Immature natural killer cell (primary cell): ENCODE results near the gene ABCC1. TPM values are rescaled to one million over a fixed set of nuclear protein-coding genes. Genes with fewer than 3 reads are reported as not detected.
"Not testable (repeated sequence)": the region's sequence is repeated elsewhere in the genome, so short reads cannot be mapped to it uniquely, and the experiment has no call there.

Experiments used
- DNase-seq, 3 donors: peaks; one replicate each; pipeline ENCODE4 v3.0.0; 2022; ENCODE audit warnings: mixed read lengths in 1 of 3
- H3K27ac Mint-ChIP-seq, 6 donors: one replicate each; pipeline ENCODE4 v1.8.0; 2020; ENCODE audit warnings: mixed read lengths in 6 of 6, mild to moderate bottlenecking in 5 of 6, inconsistent platforms in 4 of 6, moderate library complexity in 3 of 6
- H3K27me3 Mint-ChIP-seq, 3 donors: one replicate each; pipeline ENCODE4 v1.8.0; 2020 to 2021; ENCODE audit warnings: low read depth in 3 of 3, mild to moderate bottlenecking in 3 of 3, mixed read lengths in 3 of 3, moderate library complexity in 3 of 3, inconsistent platforms in 1 of 3
- H3K36me3 Mint-ChIP-seq, 3 donors: one replicate each; pipeline ENCODE4 v1.8.0; 2020; ENCODE audit warnings: mixed read lengths in 3 of 3, inconsistent platforms in 2 of 3, mild to moderate bottlenecking in 2 of 3
- H3K4me1 Mint-ChIP-seq, 2 donors: one replicate each; pipeline ENCODE4 v1.8.0; 2020; ENCODE audit warnings: inconsistent platforms in 2 of 2, mild to moderate bottlenecking in 2 of 2, mixed read lengths in 2 of 2, moderate library complexity in 1 of 2
- H3K4me3 Mint-ChIP-seq, 5 donors: one replicate each; pipeline ENCODE4 v1.8.0; 2020; ENCODE audit warnings: mild to moderate bottlenecking in 5 of 5, mixed read lengths in 5 of 5, inconsistent platforms in 3 of 5, moderate library complexity in 3 of 5
- H3K9me3 Mint-ChIP-seq, 6 donors: one replicate each; pipeline ENCODE4 v1.8.0; 2020; ENCODE audit warnings: mild to moderate bottlenecking in 6 of 6, mixed read lengths in 6 of 6, inconsistent platforms in 4 of 6, moderate library complexity in 3 of 6
- polyA plus RNA-seq, 3 donors: library from polyadenylated mRNA; unstranded; fragments of 300-500 nt; fragmentation: Illumina TruSeq; gene quantifications; one replicate each; pipeline ENCODE4 v1.2.3, GENCODE V29; 2021

Gene ABCC1
- polyA plus RNA-seq, 3 donors from 2014 or later: 2.3 to 3.6 (median 2.3) TPM

GRCh38 chr16:16153000-16153399, 203.6 kb downstream of the ABCC1 start:
- not testable (repeated sequence) for H3K27me3 Mint-ChIP-seq, H3K4me3 Mint-ChIP-seq, H3K9me3 Mint-ChIP-seq, H3K27ac Mint-ChIP-seq, H3K36me3 Mint-ChIP-seq, H3K4me1 Mint-ChIP-seq, DNase-seq

GRCh38 chr16:16154281-16154951, 205.0 kb downstream of the ABCC1 start:
- peaks cover 0 to 15% (median 7%) of the 10 kb centered on the region in 6 donors for H3K9me3 Mint-ChIP-seq
- no peak for DNase-seq
- no peak overlapping the region for H3K4me3 Mint-ChIP-seq
- no peak overlapping the region for H3K27ac Mint-ChIP-seq
- H3K36me3 Mint-ChIP-seq: no peaks in the 10 kb centered on the region
- H3K4me1 Mint-ChIP-seq: no peaks in the 10 kb centered on the region
- H3K27me3 Mint-ChIP-seq: peaks cover 2 to 6% (median 3%) of the 10 kb centered on the region in 3 donors

GRCh38 chr16:16155234-16155633, 205.8 kb downstream of the ABCC1 start:
- Mint-ChIP-seq H3K27me3 (peaks cover 2 to 8% (median 6%) of the 10 kb centered on the region in 3 donors), H3K36me3 (no peaks in the 10 kb centered on the region), H3K4me3 (no peak overlapping the region), H3K27ac (no peak overlapping the region), H3K4me1 (no peaks in the 10 kb centered on the region), H3K9me3 (peaks cover 4 to 18% (median 11%) of the 10 kb centered on the region in 6 donors)
- no peak for DNase-seq

GRCh38 chr16:16157166-16157565, 207.8 kb downstream of the ABCC1 start:
- DNase-seq: no peak
- Mint-ChIP-seq H3K27me3 (peaks cover 2 to 6% (median 5%) of the 10 kb centered on the region in 3 donors), H3K36me3 (no peaks in the 10 kb centered on the region), H3K9me3 (peaks cover 4 to 18% (median 11%) of the 10 kb centered on the region in 6 donors), H3K27ac (no peak overlapping the region), H3K4me1 (no peaks in the 10 kb centered on the region), H3K4me3 (no peak overlapping the region)

GRCh38 chr16:16158082-16158658, 208.8 kb downstream of the ABCC1 start:
- Mint-ChIP-seq H3K36me3 (no peaks in the 10 kb centered on the region), H3K27ac (no peak overlapping the region), H3K27me3 (peaks cover 2 to 6% (median 5%) of the 10 kb centered on the region in 3 donors), H3K4me3 (no peak overlapping the region), H3K4me1 (no peaks in the 10 kb centered on the region), H3K9me3 (peaks cover 4 to 18% (median 11%) of the 10 kb centered on the region in 6 donors)
- DNase-seq: no peak

GRCh38 chr16:16158741-16159374, 209.4 kb downstream of the ABCC1 start:
- Mint-ChIP-seq H3K27me3 (peaks cover 2 to 6% (median 5%) of the 10 kb centered on the region in 3 donors), H3K4me3 (no peak overlapping the region), H3K9me3 (peaks cover 4 to 18% (median 11%) of the 10 kb centered on the region in 6 donors), H3K4me1 (no peaks in the 10 kb centered on the region), H3K36me3 (no peaks in the 10 kb centered on the region), H3K27ac (no peak overlapping the region)
- DNase-seq: no peak

GRCh38 chr16:16159662-16160061, 210.2 kb downstream of the ABCC1 start:
- Mint-ChIP-seq H3K4me3 (no peak overlapping the region), H3K27ac (no peak overlapping the region)
- no peak for DNase-seq

GRCh38 chr16:16161319-16161718, 211.9 kb downstream of the ABCC1 start:
- peaks cover 0 to 6% (median 3%) of the 10 kb centered on the region in 3 donors for H3K27me3 Mint-ChIP-seq
- no peaks in the 10 kb centered on the region for H3K4me1 Mint-ChIP-seq
- H3K4me3 Mint-ChIP-seq: no peak overlapping the region
- no peak for DNase-seq
- H3K9me3 Mint-ChIP-seq: peaks cover 4 to 18% (median 11%) of the 10 kb centered on the region in 6 donors
- H3K36me3 Mint-ChIP-seq: no peaks in the 10 kb centered on the region
- no peak overlapping the region for H3K27ac Mint-ChIP-seq

More at GRCh38 chr16:16159662-16160061, 210.2 kb downstream of the ABCC1 start:
- H3K9me3 Mint-ChIP-seq: peaks cover 4 to 18% (median 11%) of the 10 kb centered on the region in 6 donors
- H3K4me1 Mint-ChIP-seq: no peaks in the 10 kb centered on the region
- H3K27me3 Mint-ChIP-seq: peaks cover 2 to 6% (median 3%) of the 10 kb centered on the region in 3 donors
- no peaks in the 10 kb centered on the region for H3K36me3 Mint-ChIP-seq

GRCh38 chr16:16161840-16162239, 212.4 kb downstream of the ABCC1 start:
- not testable (repeated sequence) for DNase-seq, H3K27ac Mint-ChIP-seq, H3K4me3 Mint-ChIP-seq, H3K27me3 Mint-ChIP-seq, H3K36me3 Mint-ChIP-seq, H3K4me1 Mint-ChIP-seq
- peaks cover 4 to 14% (median 10%) of the 10 kb centered on the region in 6 donors for H3K9me3 Mint-ChIP-seq

- H3K27me3 Mint-ChIP-seq: peaks cover 0 to 3% (median 3%) of the 10 kb centered on the region in 3 donors
- H3K4me1 Mint-ChIP-seq: no peaks in the 10 kb centered on the region
- peaks cover 4 to 14% (median 10%) of the 10 kb centered on the region in 6 donors for H3K9me3 Mint-ChIP-seq
- no peak overlapping the region for H3K4me3 Mint-ChIP-seq
- H3K36me3 Mint-ChIP-seq: no peaks in the 10 kb centered on the region
- no peak for DNase-seq
- H3K27ac Mint-ChIP-seq: no peak overlapping the region
Observed at GRCh38 chr16:16162591-16162990, 213.2 kb downstream of the ABCC1 start.

GRCh38 chr16:16163109-16163508, 213.7 kb downstream of the ABCC1 start:
- no peaks in the 10 kb centered on the region for H3K4me1 Mint-ChIP-seq
- DNase-seq: no peak
- no peak overlapping the region for H3K4me3 Mint-ChIP-seq
- H3K27ac Mint-ChIP-seq: no peak overlapping the region
- no peaks in the 10 kb centered on the region for H3K36me3 Mint-ChIP-seq
- peaks cover 0 to 3% (median 3%) of the 10 kb centered on the region in 3 donors for H3K27me3 Mint-ChIP-seq
- H3K9me3 Mint-ChIP-seq: peaks cover 4 to 14% (median 9%) of the 10 kb centered on the region in 6 donors

GRCh38 chr16:16163571-16163970, 214.2 kb downstream of the ABCC1 start:
- Mint-ChIP-seq H3K4me3 (no peak overlapping the region), H3K36me3 (no peaks in the 10 kb centered on the region), H3K27me3 (peaks cover 0 to 3% (median 2%) of the 10 kb centered on the region in 3 donors), H3K4me1 (no peaks in the 10 kb centered on the region), H3K9me3 (peaks cover 0 to 11% (median 5%) of the 10 kb centered on the region in 6 donors), H3K27ac (no peak overlapping the region)
- DNase-seq: no peak

GRCh38 chr16:16164243-16164642, 214.8 kb downstream of the ABCC1 start:
- Mint-ChIP-seq H3K27ac (no peak overlapping the region), H3K4me3 (no peak overlapping the region), H3K36me3 (no peaks in the 10 kb centered on the region), H3K9me3 (peaks cover 0 to 5% (median 3%) of the 10 kb centered on the region in 6 donors), H3K27me3 (peaks cover 0 to 3% (median 2%) of the 10 kb centered on the region in 3 donors), H3K4me1 (no peaks in the 10 kb centered on the region)
- no peak for DNase-seq

GRCh38 chr16:16166085-16166484, 216.7 kb downstream of the ABCC1 start:
- no peak overlapping the region for H3K27ac Mint-ChIP-seq
- no peaks in the 10 kb centered on the region for H3K9me3 Mint-ChIP-seq
- H3K36me3 Mint-ChIP-seq: no peaks in the 10 kb centered on the region
- H3K27me3 Mint-ChIP-seq: peaks cover 0 to 2% (median 0%) of the 10 kb centered on the region in 3 donors
- H3K4me3 Mint-ChIP-seq: no peak overlapping the region
- DNase-seq: no peak
- H3K4me1 Mint-ChIP-seq: no peaks in the 10 kb centered on the region
